Keratinocyte (primary cell): ENCODE data around the gene ADH7. TPM values are rescaled to one million over a fixed set of nuclear protein-coding genes. Genes with fewer than 3 reads are reported as not detected.

Experiments used
- DNase-seq: peaks from one replicate; pipeline ENCODE4 v3.0.0-alpha.2; 2011; ENCODE audit warnings: low read depth, missing footprints, low spot score
- FAIRE-seq: peaks from 2 replicates; lab custom pipeline; 2011; peaks lifted over from hg19 to GRCh38; lab: Jason Lieb, UNC
- H2AFZ ChIP-seq: 2 replicates; pipeline ENCODE4 v1.6.0; 2012; ENCODE audit warnings: low read length, control low read depth, inconsistent platforms; ENCODE audit not compliant: control insufficient read depth
- H3K27ac ChIP-seq: 2 replicates; pipeline ENCODE4 v1.5.1; 2011; ENCODE audit warnings: low read length; ENCODE audit not compliant: control insufficient read depth, insufficient read depth
- H3K27me3 ChIP-seq: 3 replicates; pipeline ENCODE4 v1.6.0; 2011; ENCODE audit warnings: low read length; ENCODE audit not compliant: control insufficient read depth, insufficient read depth; ENCODE audit errors: extremely low read depth
- H3K36me3 ChIP-seq, 2 experiments: 2 replicates in 1 of 2; 3 replicates in 1 of 2; pipeline ENCODE4 v1.5.1; 2011; ENCODE audit warnings: low read length in 2 of 2, mild to moderate bottlenecking in 1 of 2; ENCODE audit not compliant: control insufficient read depth in 2 of 2, insufficient read depth in 2 of 2; ENCODE audit errors: extremely low read depth in 1 of 2
- H3K4me1 ChIP-seq: 3 replicates; pipeline ENCODE4 v1.5.1; 2011; ENCODE audit warnings: low read length; ENCODE audit not compliant: control insufficient read depth, insufficient read depth; ENCODE audit errors: extremely low read depth
- H3K4me2 ChIP-seq: 3 replicates; pipeline ENCODE4 v1.6.0; 2011; ENCODE audit warnings: low read depth, low read length; ENCODE audit not compliant: control insufficient read depth, insufficient read depth; ENCODE audit errors: extremely low read depth
- H3K4me3 ChIP-seq, 3 experiments: fragments of 200-600 bp in 1 of 3; sonication (generic) in 1 of 3; 2 replicates in 2 of 3; 3 replicates in 1 of 3; pipeline ENCODE4 v1.5.1; 2011 to 2016; ENCODE audit warnings: low read length in 3 of 3, mild to moderate bottlenecking in 3 of 3, control low read depth in 2 of 3, inconsistent platforms in 1 of 3, low read depth in 1 of 3, mixed read lengths in 1 of 3, mixed run types in 1 of 3, moderate library complexity in 1 of 3; ENCODE audit not compliant: control insufficient read depth in 2 of 3, insufficient read depth in 2 of 3; ENCODE audit errors: extremely low read depth in 1 of 3
- H3K79me2 ChIP-seq: 2 replicates; pipeline ENCODE4 v1.6.0; 2012; ENCODE audit warnings: low read length; ENCODE audit not compliant: control insufficient read depth, insufficient read depth
- H3K9ac ChIP-seq: 3 replicates; pipeline ENCODE4 v1.6.0; 2011; ENCODE audit warnings: low read length; ENCODE audit not compliant: control insufficient read depth, insufficient read depth; ENCODE audit errors: extremely low read depth
- H3K9me1 ChIP-seq: 3 replicates; pipeline ENCODE4 v1.6.0; 2011; ENCODE audit warnings: low read length; ENCODE audit not compliant: control insufficient read depth, insufficient read depth; ENCODE audit errors: extremely low read depth
- H3K9me3 ChIP-seq: 2 replicates; pipeline ENCODE4 v1.5.1; 2012; ENCODE audit warnings: low read depth, low read length; ENCODE audit not compliant: control insufficient read depth
- H4K20me1 ChIP-seq: 3 replicates; pipeline ENCODE4 v1.6.0; 2011; ENCODE audit warnings: low read length; ENCODE audit not compliant: control insufficient read depth, insufficient read depth; ENCODE audit errors: extremely low read depth
- EZH2 ChIP-seq: IDR thresholded peaks from one replicate; pipeline ENCODE4 v1.6.1; 2012; ENCODE audit warnings: inconsistent platforms, mild to moderate bottlenecking, low read length, moderate library complexity
- dilution Hi-C: fragments of 300-500 bp; cut with MboI; formaldehyde crosslinking; loops from one replicate; pipeline ENCODE4 v1.7.0; 2020; ENCODE audit warnings: low sequenced_read_pairs; ENCODE audit not compliant: extremely low pct_ligation_motif_present
- polyA plus RNA-seq, 5 experiments: library from polyadenylated mRNA; depleted of rRNA in 3 of 5; stranded (reverse) in 3 of 5; stranded (forward) in 1 of 5; unstranded in 1 of 5; fragments of >200 nt; gene quantifications; 1 replicate in 1 of 5; 2 replicates in 3 of 5; 3 replicates in 1 of 5; pipeline versions ENCODE4 v1.2.1 to v1.2.3, GENCODE V29; 2011 to 2012; ENCODE audit warnings: missing spikeins in 2 of 5, low read depth in 1 of 5, low replicate concordance in 1 of 5
- TF ChIP-seq, protein P1 (sequence below), 3 experiments: IDR thresholded peaks in 1 of 3; conservative IDR thresholded peaks in 1 of 3; optimal IDR thresholded peaks in 1 of 3; 2 replicates in 2 of 3; 3 replicates in 1 of 3; pipeline versions ENCODE3 to v1.5.1; 2011; ENCODE audit warnings: low read length in 3 of 3, mild to moderate bottlenecking in 3 of 3, moderate library complexity in 2 of 3, control low read depth in 1 of 3, inconsistent platforms in 1 of 3; ENCODE audit not compliant: insufficient read depth in 2 of 3; ENCODE audit errors: extremely low read depth in 1 of 3

Gene ADH7
- polyA plus RNA-seq, 1 donor (not counting 4 experiments of a cell fraction or from before 2014, with no cell fraction given): 0.56 TPM

DNA sequence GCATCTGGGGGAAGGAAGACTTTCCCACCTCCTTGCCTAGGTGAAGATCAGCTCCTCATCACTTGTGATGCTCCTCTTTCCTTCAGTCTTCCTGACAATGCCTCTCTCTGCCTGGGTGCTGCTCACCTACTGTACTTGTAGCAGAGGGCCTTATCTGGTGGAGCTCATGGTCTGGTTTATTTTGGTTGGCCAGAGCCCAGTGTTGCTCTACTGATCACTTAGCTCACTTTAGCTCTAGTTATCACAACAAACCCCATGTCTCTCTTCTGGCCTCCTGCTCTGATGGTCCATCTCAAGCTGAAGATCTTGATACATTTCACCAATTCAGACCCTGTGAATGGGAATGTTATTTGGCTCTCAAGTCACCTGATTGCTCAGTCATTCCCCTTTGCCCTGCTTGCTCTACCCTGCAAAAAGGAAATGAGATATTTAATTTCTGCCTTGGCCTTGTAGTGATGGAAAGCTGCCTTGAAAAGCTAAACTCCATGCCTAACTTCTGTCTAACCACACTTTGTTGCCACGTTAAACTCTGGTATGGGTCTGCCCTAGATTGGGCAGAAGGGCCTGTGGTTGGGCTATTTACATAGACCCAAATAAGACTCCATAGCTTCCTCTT, 52.3 kb downstream of the ADH7 start:
- H3K9me3 ChIP-seq: no peaks in the 10 kb centered on the region
- no peak overlapping the region for H3K4me3 ChIP-seq
- dilution Hi-C loops: no loop called here
- H3K27me3 ChIP-seq: no peaks in the 10 kb centered on the region
- H3K36me3 ChIP-seq: no peaks in the 10 kb centered on the region
- H3K9me1 ChIP-seq: no peaks in the 10 kb centered on the region
- DNase-seq (no peak), FAIRE-seq (no peak)
- no peaks in the 10 kb centered on the region for H3K79me2 ChIP-seq
- no peak overlapping the region for H3K27ac ChIP-seq
- no peak overlapping the region for H2AFZ ChIP-seq
- TF ChIP-seq, protein P1, sequence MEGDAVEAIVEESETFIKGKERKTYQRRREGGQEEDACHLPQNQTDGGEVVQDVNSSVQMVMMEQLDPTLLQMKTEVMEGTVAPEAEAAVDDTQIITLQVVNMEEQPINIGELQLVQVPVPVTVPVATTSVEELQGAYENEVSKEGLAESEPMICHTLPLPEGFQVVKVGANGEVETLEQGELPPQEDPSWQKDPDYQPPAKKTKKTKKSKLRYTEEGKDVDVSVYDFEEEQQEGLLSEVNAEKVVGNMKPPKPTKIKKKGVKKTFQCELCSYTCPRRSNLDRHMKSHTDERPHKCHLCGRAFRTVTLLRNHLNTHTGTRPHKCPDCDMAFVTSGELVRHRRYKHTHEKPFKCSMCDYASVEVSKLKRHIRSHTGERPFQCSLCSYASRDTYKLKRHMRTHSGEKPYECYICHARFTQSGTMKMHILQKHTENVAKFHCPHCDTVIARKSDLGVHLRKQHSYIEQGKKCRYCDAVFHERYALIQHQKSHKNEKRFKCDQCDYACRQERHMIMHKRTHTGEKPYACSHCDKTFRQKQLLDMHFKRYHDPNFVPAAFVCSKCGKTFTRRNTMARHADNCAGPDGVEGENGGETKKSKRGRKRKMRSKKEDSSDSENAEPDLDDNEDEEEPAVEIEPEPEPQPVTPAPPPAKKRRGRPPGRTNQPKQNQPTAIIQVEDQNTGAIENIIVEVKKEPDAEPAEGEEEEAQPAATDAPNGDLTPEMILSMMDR (optimal IDR thresholded peaks at IDR 0.05 in 1 of 3, IDR thresholded peaks at IDR 0.05 in 1 of 3, conservative IDR thresholded peaks at IDR 0.05 in 1 of 3; ENCODE audit: extremely low read depth in 1 of 3, insufficient read depth in 2 of 3, low read length in 3 of 3): no peak
- TF ChIP-seq EZH2: no peak
- H3K9ac ChIP-seq: no peak overlapping the region
- no peaks in the 10 kb centered on the region for H3K4me1 ChIP-seq
- no peak overlapping the region for H3K4me2 ChIP-seq
- H4K20me1 ChIP-seq: no peaks in the 10 kb centered on the region

DNA sequence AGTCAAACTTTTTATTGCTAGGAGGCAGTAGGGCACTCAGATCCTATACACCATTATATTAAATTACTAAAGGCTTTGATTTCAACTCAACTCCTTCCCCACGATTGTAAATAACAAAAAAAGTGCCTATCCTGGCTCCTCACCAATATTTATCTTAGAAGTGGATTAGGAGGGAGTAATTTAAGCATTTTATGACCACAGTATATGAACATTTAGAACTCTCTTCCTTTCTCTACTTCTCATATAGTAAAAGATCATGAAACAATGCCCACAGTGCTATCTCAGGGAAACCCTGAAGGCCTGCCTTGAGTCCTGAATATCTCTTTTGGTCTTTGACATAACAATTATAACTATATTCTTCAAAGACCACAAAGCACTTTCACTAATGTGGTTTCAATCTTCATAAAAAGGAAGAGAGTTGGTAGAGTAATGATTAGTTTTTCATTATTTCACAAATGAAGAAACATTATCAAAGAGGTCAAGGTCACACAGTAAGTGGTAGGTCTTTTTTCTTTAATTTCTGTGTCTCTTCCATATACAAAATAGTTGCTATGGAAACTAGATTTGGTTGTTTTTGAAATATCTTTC, 53.5 kb downstream of the ADH7 start:
- TF ChIP-seq EZH2: no peak
- TF ChIP-seq, protein P1 (optimal IDR thresholded peaks at IDR 0.05 in 1 of 3, IDR thresholded peaks at IDR 0.05 in 1 of 3, conservative IDR thresholded peaks at IDR 0.05 in 1 of 3; ENCODE audit: extremely low read depth in 1 of 3, insufficient read depth in 2 of 3, low read length in 3 of 3): no peak
- H3K9ac ChIP-seq: no peak overlapping the region
- no peaks in the 10 kb centered on the region for H3K27me3 ChIP-seq
- H3K4me2 ChIP-seq: no peak overlapping the region
- DNase-seq (no peak), FAIRE-seq (no peak)
- no peaks in the 10 kb centered on the region for H4K20me1 ChIP-seq
- no peaks in the 10 kb centered on the region for H3K79me2 ChIP-seq
- no peak overlapping the region for H3K27ac ChIP-seq
- no peaks in the 10 kb centered on the region for H3K36me3 ChIP-seq
- no peaks in the 10 kb centered on the region for H3K9me3 ChIP-seq
- dilution Hi-C loops: no loop called here
- no peaks in the 10 kb centered on the region for H3K4me1 ChIP-seq
- no peak overlapping the region for H3K4me3 ChIP-seq
- H3K9me1 ChIP-seq: no peaks in the 10 kb centered on the region
- H2AFZ ChIP-seq: no peak overlapping the region
